HG03064 (cell line): ENCODE measurements around the gene MT4.
"Not testable (repeated sequence)": the region's sequence is repeated elsewhere in the genome, so short reads cannot be mapped to it uniquely, and the experiment has no call there.

Experiments used
- ATAC-seq: cut with Tn5 transposase; IDR thresholded peaks from one replicate; pipeline ENCODE4 v1.9.1; 2021; ENCODE audit warnings: low read depth; ENCODE audit not compliant: unreplicated experiment

Gene MT4

GRCh38 chr16:56558024-56558747, 6.7 kb upstream of the MT4 start:
- no peak for ATAC-seq

GRCh38 chr16:56559109-56559508, 5.8 kb upstream of the MT4 start:
- ATAC-seq = no peak

DNA sequence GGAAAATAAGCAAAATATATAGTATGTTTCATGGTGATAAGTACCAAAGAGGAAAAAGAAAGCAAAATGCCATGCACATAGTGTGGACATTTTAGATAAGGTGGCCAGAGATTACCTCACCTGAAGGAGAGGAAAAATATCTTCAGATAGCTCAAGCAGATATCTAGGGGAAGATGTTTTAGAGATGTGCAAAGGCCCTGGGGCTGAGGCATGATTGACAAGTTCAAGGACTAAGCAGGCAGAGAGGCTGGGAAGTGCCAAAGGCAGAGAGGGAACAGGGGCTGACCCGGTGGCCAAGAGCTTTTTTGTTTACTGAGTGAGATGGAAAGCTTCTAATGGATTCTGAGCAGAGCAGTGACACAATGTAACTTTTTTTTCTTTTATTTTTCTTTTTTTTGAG, 4.4 kb upstream of the MT4 start:
- ATAC-seq = no peak

- no peak for ATAC-seq
These were observed 3.7 kb upstream of the MT4 start for GRCh38 chr16:56561126-56561525.

- ATAC-seq = no peak
These were observed 5.1 kb downstream of the MT4 start for GRCh38 chr16:56569971-56570370.

GRCh38 chr16:56571525-56571924, 6.7 kb downstream of the MT4 start:
- no peak for ATAC-seq

GRCh38 chr16:56574625-56575024, 9.8 kb downstream of the MT4 start:
- no peak for ATAC-seq

DNA sequence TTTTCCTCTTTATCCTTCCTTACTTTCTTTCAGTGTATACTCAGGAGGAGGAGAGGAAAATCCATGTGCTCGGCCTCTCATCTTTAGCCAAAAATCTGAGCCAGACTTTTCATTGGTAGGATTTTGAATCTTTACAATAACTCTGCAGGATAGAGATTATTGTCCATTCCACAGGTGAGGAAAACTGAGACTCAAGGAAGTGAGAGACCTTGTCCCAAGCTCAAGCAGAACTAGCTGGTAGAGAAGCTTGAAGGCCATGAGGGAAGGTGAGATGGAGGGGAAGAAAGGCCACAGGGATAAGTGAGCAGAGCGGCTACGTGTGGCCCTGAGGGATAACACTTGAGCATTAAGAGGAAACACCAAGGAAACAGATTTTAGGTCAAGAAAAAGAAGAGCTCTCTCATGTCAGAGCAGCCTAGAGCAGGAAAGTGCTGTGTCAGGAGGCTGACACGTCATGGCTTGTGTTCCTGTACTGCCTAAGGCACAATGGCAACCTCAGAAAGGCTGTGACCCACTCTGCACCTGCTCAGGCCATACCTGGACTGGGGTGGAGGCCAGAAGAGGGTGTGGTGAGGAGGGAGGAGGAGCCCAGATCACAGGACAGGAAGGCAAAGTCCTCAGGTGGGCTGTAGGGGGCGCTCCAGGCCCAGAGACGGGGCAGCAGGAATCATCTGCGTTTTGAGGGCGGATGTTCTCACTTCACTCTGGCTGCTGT, 11.9 kb downstream of the MT4 start:
- no peak for ATAC-seq

- ATAC-seq = no peak
These were observed 12.4 kb downstream of the MT4 start for GRCh38 chr16:56577300-56577625.

GRCh38 chr16:56580391-56581048, 15.6 kb downstream of the MT4 start:
- no peak for ATAC-seq

DNA sequence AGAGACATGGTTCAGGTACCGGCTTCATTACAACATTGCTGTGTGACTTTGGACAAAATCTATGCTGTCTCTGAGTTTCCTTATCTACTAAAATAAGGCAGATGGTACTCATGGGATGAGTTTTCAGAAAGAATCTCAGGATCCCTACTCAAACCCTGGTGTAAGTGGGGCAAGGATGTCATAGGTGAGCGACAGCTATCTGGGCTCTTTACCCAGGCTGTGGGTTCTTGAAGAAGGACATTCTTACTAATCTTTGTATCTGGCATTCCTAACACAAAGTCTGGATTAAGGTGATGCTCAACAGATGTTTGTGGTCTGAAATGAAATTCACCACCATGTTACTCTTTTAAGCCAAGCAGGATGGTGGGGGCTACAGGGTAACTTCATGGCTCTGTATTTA, 18.0 kb downstream of the MT4 start:
- not testable (repeated sequence) for ATAC-seq

GRCh38 chr16:56583351-56584168, 18.7 kb downstream of the MT4 start:
- ATAC-seq = no peak

DNA sequence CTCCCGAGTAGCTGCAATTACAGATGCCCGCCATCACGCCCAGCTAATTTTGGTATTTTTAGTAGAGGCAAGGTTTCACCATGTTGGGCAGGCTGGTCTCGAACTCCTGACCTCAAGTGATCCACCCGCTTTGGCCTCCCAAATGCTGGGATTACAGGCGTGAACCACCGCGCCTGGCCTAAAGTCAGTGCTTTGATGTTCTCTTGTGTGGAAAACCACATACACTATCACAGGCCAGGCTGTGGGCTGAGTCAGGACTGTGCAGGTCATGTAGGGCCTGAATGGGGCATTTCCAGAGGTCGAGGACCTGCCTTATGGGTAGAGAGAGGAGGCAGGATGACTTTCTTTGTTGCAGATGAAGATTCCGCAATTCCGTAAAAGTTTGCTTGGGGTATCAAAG, 19.4 kb downstream of the MT4 start:
- no peak for ATAC-seq

DNA sequence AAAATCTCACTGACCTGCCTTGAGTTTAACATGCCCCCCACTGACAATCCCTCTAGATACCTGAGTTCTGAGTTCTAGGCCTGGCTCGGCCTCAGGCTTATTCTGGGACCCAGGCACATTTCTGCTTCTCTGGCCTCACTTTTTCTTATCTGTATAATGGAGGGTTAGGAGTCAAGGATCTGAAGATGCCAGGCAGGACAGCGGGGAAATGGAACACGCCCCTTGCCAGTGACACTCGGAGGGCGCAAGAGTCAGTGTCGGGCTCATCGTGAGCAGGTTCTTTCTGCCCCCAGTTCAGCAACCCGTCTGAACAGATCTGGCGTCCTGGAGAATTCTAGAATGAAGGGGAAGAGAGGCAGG, 23.9 kb downstream of the MT4 start:
- ATAC-seq = no peak

DNA sequence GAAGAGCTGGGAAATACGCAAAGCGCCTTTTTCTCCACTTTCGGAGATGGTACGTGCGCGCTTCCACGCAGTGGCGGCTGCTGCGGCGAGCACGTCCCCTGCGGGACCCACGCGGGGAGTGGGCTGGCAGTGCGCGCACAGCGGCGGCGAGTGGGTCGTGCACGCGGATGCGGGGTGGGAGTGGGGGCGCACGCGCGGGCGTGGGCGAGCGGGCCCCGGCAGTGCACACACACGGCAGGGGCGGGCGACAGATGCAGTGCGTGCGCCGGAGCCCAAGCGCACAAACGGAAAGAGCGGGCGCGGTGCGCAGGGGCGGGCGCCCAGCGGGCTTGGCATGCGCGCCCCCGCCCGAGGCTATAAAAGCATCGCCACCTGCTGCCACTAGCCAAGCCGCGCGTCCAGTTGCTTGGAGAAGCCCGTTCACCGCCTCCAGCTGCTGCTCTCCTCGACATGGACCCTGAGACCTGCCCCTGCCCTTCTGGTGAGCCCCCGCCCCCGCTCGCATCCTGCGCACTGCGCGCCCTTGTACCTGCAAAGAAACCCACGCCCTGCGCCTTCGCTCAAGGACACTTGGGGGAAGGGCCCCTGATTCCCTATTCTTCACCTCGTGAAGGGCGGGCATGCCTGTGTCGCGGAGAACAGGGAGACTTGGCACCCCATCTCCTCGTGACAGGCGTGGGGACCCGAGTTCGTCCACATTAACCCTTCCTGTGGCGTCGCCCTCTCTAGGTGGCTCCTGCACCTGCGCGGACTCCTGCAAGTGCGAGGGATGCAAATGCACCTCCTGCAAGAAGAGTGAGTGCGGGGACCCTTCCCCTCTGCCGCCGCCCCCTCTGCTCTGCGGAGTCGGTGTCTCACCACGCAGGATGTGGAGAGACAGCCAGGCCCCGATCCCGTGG, 24.5 kb downstream of the MT4 start, which contains the start of gene MT3:
Gene MT3 (plus strand): TSS at position 388 of the 899 bp plus-strand sequence. CDS start 63 bp downstream, at position 451.
- ATAC-seq = no peak

GRCh38 chr16:56591377-56592060, 26.6 kb downstream of the MT4 start:
- no peak for ATAC-seq

GRCh38 chr16:56593573-56594291, 28.9 kb downstream of the MT4 start:
- no peak for ATAC-seq

DNA sequence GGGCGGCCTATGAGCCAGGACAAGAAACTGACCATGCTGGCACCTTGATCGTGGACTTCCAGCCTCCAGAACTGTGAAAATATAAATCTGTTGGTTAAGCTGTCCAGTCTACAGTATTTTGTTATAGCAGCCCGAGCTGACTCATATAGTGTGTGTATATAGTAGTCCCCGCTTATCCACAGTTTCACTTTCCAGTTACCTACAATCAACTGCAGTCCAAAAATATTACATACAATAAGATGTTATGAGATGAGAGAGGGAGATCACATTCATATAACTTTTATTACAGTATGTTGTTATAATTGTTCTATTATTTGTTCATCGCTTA, 29.4 kb downstream of the MT4 start:
- no peak for ATAC-seq

- ATAC-seq = no peak
These were observed 35.6 kb downstream of the MT4 start for GRCh38 chr16:56600398-56600999.
